H1 (cell line): ENCODE data around the gene MKNK2. TPM values are rescaled to one million over a fixed set of nuclear protein-coding genes. Genes with fewer than 3 reads are reported as not detected.

Source experiments
- BACH1 ChIP-seq: IDR thresholded peaks from 2 replicates; pipeline ENCODE4 v1.6.1; 2012; ENCODE audit warnings: low read length, improper control_type of control experiment
- EZH2 ChIP-seq: fragments of 200-600 bp; sonication (generic); IDR thresholded peaks from 2 replicates; pipeline ENCODE4 v1.7.1; 2012; ENCODE audit warnings: low read depth, mild to moderate bottlenecking, moderate library complexity, low read length, inconsistent platforms; ENCODE audit not compliant: severe bottlenecking
- TAF7 ChIP-seq: optimal IDR thresholded peaks from 2 replicates; pipeline ENCODE3; 2011; ENCODE audit warnings: low read depth, mild to moderate bottlenecking, inconsistent platforms, low read length, moderate library complexity, borderline replicate concordance
- polyA plus RNA-seq, 7 experiments: library from polyadenylated mRNA; depleted of rRNA in 3 of 7; stranded (reverse) in 5 of 7; unstranded in 2 of 7; fragments of >200 nt in 5 of 7; fragments of 200-250 nt in 2 of 7; gene quantifications; 1 replicate in 5 of 7; 2 replicates in 1 of 7; 4 replicates in 1 of 7; pipeline versions ENCODE4 v1.2.1 to v1.2.3, GENCODE V29; 2011 to 2013; ENCODE audit warnings: missing spikeins in 2 of 7, mixed read lengths in 2 of 7
- total RNA-seq: library from RNA; stranded (reverse); fragmentation: NEBNext Ultra II Directional; extraction: Animal tissue kit (Norgen Biotek cat#: 25700); gene quantifications from 2 replicates; pipeline ENCODE4 v1.2.1, GENCODE V29; 2021
- TF ChIP-seq, protein P1 (sequence below): IDR thresholded peaks from 2 replicates; pipeline ENCODE4 v1.6.1; 2011; ENCODE audit warnings: low read depth, mild to moderate bottlenecking, low read length; ENCODE audit not compliant: insufficient read depth

Gene MKNK2
- total and polyA plus RNA-seq, 2 of the 8 experiments (the other 6 are each of a cell fraction or from before 2014, with no cell fraction given) = 163 to 166 TPM

DNA sequence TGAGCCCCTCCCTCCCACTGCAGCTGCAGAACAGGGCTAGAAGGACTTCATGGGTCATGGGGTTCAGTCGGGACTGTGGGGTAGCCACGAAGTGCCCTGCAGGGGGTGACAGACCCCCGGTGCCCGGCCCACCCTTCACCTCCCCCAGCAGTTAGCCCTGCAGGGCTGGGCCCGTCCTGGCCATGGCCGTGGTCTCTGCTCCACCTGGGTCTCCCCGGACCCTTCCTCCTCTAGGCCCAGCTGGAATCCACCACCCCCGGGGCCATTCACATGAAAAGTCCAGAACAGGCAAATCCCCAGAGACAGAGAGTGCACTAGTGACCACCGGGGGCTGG lies 17.3 kb downstream of the MKNK2 start (continued):
- TF ChIP-seq, protein P1, sequence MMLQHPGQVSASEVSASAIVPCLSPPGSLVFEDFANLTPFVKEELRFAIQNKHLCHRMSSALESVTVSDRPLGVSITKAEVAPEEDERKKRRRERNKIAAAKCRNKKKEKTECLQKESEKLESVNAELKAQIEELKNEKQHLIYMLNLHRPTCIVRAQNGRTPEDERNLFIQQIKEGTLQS = no peak
- TF ChIP-seq EZH2 (no peak), TAF7 (no peak), BACH1 (no peak)
